Measurements from ENCODE around the gene TFR2.

The TFR2 gene

DNA sequence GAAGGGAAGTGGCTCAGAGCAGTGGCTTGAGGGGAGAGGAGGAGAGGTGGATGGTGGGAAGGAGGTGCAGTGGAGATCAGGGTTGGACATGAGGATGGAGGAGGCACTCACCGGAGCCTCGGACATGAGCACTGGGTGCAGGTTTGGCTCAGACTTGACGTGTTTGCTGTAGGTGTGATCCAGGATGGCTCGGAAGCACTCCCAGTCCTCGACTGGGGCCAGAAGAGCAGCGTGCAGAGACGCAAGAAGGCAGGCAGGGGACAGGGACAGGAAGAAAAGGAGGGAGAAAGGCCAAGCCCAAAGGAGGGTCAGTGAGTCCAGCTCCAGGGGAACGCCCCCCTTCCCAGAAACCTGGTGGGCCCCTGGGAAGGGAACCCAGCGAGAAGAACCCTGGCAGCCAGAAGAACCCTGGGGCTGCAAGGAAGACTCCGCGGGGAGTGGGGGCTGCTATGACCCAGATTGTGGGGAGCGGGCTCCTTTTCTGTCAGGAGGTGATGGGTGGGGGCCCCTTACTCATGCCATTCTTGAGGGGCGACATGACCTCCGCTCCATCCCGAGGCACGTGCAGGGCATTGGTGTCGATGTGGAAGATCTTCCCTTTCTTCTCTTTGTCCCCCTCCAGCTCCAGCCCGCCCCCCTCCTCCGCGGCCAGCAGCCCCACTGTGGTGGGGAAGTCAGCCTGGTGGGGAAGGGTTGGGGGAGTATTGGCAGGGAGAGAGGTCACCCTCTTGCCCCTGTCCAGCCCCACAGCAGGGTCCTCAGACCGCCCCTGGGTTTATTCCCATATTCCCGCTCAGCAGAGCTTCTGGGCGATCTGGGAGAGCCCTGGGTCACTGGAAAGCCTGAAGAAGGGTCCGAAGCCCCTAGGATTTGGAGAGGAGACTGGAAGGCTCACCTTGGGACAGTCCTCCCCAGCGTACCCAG is 13.8 kb upstream of the TFR2 start:
- no peak for DNase-seq (ENCODE audit: low read depth in 2 of 2)

DNA sequence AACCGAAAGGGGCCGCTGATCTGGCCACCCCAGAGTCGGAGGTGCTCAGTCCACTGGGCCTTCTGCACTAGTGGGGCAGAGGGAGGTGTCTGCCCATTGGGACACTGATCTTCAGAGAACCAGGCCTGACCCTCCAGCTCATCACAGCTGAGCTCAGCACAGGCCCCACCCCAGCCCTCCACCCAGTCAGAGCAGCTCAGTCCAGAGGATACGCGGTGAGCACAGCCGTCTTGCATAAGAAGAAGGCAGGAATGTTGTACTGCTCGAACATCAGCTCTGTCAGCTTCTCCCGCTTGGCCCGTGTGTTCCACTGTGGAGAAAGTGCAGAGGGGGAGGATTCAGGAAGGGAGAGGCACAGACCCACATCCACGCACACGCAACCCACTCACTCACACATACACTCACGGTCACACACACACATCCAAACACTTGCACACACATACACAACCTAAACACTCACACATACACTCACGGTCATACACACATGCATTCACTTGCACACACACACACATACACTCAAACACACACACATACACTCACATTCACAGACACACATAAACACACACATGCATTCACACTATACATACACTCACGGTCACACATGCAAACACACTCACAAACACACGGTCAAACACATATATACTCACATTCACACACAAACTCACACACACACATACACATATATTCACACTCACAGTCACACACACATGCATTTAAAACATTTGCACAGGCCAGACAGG is 8.6 kb upstream of the TFR2 start:
- DNase-seq (ENCODE audit: low read depth in 2 of 2) = no peak

DNA sequence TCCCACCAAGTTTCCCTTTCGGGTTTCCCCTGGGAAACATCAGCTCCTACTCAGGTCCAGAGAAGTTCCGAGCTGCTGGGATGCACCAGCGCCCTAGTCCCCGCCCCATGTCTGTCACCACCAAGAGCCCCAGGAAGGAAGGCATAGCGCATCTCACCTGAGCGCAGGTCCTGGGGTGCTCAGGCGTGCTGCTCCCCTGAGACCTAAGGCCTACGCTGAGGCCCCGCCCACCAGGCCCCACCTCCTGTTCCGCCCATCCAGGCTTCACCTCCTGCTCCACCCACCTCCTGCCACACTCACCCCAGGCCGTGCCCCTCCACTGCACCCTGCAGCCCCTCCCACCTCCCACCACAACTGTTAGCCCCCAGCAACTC is 1.2 kb upstream of the TFR2 start:
- peak in 1 of 2 experiments; percentile 20 for DNase-seq (ENCODE audit: low read depth in 2 of 2)

DNA sequence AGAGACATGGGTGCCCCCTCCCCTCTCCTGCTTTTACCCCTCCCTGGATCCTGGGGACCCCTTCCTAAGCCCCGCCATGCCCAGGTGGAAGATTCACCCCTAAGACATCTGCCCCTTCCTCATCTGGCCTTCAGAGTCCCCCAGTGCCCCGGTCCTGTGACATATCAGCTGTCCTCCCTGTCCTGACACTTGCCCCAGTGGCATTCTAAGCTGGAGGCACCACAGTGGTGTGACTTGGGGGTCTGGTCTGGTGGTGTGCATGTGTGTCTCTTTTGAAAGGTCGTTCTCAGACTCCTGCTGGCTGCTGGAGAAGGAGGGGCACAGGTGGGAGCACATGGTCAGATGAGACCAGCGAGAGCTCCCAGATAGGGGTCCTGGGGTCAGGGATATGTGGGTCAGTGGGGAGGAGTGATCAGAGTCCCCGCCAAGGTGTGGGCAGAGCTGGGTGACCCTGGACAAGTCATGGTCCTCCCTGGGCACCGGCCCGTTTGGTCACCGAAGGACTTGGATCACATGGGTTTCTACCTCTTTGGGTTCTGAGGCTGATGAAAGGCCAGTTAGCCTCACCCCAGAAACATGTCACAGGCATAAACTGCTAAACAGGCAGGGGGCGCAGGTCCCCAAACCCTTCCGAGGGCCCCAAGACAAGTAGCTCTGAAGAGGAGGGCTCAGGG is 645 bp upstream of the TFR2 start:
- DNase-seq (ENCODE audit: low read depth in 2 of 2) = no peak

DNA sequence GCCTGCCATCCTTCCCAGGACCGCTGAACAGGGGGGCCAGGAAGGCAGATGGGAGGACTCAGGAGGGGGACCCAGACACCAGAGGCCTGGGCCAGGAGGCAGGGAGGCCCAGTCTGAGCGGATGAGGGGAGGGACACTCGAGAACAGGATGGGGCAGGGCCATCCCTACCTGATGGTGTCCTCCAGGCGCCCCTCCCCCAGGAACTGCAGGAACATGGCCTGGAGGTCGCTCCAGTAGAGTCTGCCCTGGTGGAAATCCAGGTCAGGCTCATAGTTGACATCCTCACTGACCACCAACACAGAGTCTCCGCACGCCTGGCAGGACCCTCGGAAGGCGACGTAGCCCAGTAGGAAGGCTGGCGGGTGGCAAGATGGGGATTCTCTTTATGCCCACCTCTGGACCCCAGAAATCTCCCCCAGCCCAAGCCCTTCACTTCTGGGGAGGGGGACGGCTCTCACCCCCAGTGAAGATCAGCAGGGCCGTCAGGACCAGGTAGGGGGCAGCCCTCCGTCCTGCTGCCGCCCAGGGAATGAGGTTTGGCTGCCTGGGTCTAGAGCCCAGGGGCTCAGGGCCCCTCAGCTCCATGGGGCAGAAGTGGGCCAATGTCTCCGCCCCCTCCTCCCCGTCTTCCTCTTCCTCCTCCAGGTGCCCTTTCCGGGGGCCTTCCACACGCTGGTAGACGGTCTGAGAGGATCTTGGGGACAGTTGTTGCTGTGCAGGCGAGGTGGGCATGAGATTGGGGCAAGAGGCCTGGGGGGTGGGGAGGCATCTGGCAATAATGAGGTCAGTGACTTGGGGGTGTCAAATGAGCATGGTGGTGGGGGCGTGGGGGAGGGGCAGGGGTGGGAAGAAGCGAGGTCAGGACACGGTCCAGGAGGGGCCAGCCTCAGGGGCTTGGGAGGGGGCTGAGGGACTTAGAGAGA is 573 bp downstream of the TFR2 start:
- no peak for DNase-seq (ENCODE audit: low read depth in 2 of 2)

DNA sequence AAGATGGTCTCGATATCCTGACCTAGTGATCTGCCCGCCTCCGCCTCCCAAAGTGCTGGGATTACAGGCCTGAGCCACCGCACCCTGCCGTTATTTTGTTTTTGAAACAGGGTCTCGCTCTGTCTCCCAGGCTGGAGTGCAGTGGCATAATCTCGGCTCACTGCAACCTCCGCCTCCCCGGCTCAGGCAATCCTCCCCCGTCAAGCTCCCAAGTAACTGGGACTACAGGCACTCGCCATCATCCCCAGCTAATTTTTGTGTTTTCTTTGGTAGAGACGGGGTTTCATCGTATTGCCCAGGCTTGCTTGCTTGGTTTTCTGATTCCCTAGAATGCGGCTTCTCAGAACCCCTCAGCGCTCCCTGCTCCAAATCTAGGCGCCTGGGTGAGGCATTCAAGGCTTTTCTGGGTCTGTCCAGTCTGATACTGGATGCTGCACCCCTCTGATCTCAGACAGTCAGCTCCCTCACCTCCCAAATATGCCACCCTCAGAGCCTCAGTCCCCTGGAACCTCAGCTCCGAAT is 1.3 kb downstream of the TFR2 start:
- DNase-seq (ENCODE audit: low read depth in 2 of 2) = no peak

DNA sequence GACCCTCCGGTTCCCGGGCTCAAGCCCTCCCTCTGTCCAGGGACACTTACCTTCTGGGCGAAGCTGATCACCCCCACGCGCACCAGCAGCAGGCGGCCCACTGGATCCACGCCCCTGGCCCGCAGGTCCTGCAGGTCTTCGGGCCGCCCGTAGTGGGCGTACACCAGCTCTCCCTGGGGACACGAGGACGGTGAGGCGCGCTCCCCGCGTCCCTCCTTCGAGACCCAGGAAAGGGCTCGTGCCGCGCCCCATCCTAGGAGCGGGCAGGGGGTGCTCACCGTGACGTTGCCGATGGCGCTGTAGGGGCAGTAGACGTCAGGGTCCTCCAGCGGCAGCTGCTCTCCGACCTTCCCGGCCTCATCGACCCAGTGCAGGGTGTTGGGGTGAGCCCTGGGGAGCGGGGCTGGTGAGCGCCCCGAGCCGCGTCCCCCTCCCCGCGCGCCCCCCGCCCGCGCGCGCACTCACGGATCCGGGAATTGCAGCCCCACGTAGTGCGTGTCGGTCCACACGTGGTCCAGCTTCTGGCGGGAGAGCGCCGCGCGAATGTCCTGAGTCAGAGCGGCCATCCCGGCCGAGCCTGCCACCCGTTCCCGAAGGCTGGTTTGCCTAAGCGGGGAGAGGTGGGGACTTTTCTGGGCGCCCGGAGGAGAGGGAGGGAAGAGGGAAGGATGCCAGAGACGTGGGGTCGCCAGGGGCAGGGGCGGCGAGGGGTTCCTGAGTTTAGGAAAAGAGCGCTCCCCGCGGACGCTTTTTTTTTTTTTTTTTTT is 8.2 kb downstream of the TFR2 start:
- peak in 1 of 2 experiments; percentile 58 for DNase-seq (ENCODE audit: low read depth in 2 of 2)

DNA sequence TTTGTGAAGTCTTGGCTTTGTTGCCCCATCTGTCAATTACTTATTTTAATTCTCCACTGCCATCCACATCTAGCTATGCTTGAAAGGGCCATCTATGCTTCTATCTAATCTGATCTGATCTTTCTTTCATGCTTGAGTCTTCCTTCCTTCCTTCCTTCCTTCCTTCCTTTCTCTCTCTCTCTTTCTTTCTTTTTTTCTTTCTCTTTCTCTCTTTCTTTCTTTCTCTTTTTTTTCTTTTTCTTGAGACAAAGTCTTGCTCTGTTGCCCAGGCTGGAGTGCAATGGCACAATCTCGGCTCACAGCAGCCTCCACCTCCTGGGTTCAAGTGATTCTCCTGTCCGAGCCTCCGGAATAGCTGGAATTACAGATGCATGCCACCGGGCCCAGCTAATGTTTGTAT is 11.3 kb downstream of the TFR2 start:
- DNase-seq (ENCODE audit: low read depth in 2 of 2) = no peak

DNA sequence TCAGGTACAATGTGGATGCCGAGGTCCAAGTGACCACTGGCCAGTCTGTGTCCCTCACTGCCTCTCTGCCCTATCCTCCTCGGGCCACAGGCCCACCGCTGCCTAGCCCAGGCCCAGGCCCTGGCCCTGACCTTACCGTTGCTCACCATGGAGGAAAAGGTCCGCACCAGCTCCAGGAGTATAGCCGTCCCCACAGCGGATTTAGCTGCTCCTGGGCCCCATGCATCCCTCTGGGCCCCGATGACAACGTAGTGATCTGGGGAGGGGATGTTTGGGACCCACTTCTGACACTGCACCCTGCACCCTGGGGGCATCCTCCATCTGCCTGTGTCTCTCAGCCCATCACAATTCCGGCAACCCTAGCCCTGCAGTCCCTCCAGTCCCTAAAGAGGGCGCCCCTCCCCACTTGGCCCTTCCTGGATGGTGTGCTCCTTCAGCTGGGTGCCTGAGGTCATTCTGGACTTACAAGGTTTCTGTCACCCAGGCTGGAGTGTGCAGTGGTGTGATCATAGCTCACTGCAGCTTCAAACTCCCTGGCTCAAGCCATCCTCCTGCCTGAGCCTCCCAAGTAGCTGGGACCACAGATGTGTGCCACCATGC is 12.1 kb downstream of the TFR2 start:
- DNase-seq (ENCODE audit: low read depth in 2 of 2) = peak in 1 of 2 experiments; percentile 24

DNA sequence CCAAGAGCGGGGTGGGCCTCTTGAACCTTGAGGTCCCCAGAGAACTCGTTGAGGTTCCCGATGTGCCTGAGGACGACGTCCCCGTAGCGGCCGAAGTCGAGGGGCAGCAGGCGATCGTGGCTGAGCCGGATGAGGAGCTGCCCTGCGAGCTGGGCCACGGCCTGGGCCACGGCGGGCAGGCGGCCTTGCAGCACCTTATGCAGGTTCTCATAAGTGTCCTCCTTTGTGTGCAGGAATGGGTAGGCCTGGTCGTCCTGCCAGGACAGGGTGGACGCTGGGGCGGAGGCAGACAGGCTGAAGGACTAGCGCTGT is 14.2 kb downstream of the TFR2 start:
- no peak for DNase-seq (ENCODE audit: low read depth in 2 of 2)

DNA sequence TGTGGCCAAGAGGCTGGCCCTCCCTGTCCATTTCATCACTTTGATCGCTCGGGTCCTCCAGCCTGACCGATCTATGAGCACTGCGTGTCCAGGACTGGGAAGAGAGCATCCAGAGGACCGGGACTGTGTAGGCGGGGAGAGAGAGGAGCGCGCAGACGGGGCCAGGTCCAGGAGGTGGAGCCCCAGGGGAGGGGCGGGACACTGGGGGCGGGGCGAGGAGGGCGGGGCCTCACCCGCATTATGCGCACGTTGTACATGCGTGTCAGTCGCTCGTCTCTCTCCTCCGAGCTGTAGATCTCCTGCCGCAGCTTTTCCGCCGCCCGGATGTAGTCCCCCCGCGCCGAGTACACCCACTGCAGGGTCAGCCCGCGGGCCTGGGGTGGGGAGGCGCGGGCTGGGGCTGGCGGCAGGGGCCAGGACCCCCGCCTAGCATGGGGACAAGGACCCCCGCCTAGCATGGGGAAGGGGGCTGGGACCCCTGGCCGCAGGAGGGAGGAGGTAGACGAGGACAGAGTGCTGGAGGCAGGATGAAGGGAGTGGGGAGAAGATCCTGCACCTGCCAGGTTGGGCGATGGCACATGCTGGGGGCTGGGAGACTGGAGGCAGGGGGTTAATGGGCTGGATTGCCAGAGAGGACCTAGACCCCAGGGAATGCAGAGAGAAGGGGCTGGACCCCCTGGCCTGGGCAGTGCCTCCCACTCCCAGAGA is 14.7 kb downstream of the TFR2 start:
- peak; percentile 77 to 85 for DNase-seq (ENCODE audit: low read depth in 2 of 2)

DNA sequence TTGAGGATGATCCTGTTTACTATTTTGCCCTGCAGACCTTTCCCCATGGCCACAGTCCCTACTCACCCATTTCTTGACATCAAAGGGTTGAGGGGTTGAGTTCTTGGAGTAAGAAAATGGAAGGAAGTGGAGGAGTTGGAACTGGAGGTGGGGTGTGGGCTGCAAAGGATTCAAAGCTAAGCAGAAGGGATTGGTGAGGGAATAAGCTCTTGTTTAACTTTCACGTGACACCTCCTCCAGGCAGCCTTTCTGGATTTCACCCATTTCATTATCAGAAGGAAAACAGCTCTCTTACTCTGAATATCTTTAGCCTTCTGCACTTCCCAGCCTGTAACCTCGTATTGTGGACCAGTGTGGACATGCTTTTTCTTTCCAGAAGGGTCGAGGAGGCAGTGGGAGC is 15.3 kb downstream of the TFR2 start:
- DNase-seq (ENCODE audit: low read depth in 2 of 2) = no peak

DNA sequence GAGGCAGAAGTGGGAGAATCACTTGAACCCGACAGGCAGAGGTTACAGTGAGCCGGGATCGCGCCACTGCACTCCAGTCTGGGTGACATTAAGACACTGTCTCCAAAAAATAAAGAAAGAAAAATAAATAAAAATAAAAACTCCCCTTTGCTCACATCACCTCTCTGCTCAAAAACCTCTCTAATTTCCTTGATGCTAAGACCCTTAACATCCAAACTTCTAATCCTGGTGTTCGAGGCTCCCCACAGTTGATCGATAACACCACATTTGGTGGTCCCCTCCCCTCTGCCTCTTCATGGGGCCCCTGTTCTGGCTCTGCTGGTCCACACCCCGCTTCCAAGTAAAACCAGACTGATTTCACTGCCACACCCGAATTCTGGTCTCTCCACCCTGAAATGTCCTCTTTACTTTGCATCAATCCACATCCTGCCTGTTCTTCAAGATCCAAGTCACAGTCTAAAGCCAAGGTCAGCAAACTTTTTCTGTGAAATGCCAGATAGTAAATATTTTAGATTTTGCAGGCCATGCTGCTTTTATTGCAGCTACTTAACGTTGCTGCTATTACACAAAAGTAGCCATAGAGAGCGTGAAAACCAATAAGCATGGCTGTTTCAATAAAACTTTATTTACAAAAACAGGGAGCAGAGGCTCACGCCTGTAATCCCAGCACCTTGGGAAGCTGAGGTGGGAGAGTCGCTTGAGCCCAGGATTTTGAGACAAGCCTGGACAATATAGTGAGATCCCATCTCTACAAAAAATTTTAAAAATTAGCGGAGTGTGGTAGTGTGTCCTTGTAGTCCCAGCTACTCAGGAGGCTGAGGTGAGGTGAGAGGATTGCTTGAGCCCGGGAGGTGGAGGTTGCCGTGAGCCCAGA is 17.2 kb downstream of the TFR2 start:
- no peak for DNase-seq (ENCODE audit: low read depth in 2 of 2)

DNA sequence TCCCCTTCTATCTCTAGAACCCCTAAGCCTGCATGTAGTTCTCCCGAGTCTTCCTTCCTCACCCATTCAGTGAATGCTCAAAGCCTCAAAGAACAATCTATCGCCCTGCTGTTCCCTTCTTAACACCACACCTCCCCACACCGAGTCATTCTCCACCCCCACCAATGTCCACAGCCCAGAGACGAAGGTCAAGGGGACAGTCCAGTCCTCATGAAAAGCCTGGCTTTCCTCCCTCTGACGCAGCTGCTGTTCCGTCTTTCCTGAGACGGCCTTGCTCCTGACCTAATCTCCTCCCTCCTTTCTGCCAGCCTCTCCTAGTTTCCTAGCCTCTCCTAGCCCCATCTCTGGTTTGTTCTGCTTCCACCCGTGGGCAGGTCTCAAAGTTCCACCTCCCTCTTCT is 19.8 kb downstream of the TFR2 start:
- no peak for DNase-seq (ENCODE audit: low read depth in 2 of 2)

DNA sequence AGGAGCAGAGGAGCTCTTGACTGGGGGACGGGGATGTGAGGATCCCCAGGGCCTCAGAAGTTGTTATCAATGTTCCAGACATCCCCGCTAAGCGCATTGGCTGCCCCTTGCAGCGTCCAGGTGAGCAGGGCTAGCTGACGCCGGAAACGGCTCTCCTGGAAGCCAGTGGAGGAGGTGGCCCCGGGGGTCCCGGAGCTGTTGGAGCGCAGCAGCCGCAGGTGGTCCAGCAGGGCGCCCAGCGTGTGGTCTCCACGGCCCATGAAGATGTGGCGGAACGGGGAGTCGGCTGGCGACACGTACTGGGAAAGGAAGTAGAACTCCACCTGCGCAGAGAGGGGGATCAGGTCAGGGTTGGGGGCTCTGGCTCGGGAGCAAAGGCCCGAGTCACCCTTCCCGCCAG is 20.5 kb downstream of the TFR2 start:
- no peak for DNase-seq (ENCODE audit: low read depth in 2 of 2)

DNA sequence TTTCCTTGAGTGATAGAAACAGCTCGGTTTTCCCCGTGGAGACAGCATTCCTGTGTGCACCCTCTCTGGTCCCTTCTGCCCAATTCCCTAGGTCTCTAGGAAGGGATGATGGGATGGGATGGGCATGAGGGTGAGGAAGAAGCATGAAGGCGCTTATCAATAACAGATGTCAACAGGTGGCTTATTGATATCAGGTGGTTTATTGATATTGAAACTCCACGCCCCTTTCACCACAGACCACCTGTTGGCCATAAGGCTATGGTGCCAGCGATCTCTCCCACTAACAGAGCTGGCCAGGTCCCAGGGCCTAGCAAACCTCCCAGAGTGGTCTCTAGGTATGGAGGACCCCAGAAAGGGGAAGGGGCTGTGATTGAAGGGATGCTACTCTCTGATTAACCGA is 21.1 kb downstream of the TFR2 start:
- no peak for DNase-seq (ENCODE audit: low read depth in 2 of 2)

DNA sequence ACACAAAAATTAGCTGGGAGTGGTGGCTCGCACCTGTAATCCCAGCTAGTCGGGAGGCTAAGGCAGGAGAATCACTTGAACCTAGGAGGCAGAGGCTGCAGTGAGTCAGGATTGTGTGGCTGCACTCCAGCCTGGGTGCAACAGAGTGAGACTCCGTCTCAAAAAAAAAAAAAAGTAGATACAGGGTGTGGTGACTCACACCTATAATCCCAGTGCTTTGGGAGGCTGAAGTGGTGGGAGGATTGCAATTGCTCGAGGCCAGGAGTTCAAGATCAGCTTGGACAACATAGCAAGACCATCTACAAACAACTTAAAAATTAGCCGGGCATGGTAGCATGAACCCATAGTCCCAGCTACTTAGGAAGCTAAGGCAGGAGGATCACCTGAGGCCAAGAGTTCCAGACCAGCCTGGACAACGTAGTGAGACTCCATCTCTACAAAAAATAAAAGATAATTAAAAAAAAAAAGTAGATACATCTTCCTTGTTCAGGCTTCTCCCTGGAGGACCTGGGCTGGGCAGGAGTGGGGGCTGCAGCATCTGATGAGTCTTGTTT is 27.0 kb downstream of the TFR2 start:
- no peak for DNase-seq (ENCODE audit: low read depth in 2 of 2)

Measured in stimulated activated CD4-positive, alpha-beta T cell treated with anti-CD3 and anti-CD28 coated beads, Interleukin-12 subunit alpha, Interleukin-12 subunit beta, amount 100 ng/mL, for 24 hours (primary cell).